Stimulated activated CD4-positive, alpha-beta T cell treated with anti-CD3 and anti-CD28 coated beads, TNF-alpha, amount 100 ng/mL, for 24 hours (primary cell): Measurements from ENCODE around the gene LAMC3.
"Not testable (repeated sequence)": the region's sequence is repeated elsewhere in the genome, so short reads cannot be mapped to it uniquely, and the experiment has no call there.

ENCODE experiments used
- DNase-seq, 3 experiments: peaks; one replicate each; pipeline ENCODE4 v3.0.0-alpha.2; 2020; ENCODE audit warnings: low read depth in 3 of 3

Gene LAMC3

DNA sequence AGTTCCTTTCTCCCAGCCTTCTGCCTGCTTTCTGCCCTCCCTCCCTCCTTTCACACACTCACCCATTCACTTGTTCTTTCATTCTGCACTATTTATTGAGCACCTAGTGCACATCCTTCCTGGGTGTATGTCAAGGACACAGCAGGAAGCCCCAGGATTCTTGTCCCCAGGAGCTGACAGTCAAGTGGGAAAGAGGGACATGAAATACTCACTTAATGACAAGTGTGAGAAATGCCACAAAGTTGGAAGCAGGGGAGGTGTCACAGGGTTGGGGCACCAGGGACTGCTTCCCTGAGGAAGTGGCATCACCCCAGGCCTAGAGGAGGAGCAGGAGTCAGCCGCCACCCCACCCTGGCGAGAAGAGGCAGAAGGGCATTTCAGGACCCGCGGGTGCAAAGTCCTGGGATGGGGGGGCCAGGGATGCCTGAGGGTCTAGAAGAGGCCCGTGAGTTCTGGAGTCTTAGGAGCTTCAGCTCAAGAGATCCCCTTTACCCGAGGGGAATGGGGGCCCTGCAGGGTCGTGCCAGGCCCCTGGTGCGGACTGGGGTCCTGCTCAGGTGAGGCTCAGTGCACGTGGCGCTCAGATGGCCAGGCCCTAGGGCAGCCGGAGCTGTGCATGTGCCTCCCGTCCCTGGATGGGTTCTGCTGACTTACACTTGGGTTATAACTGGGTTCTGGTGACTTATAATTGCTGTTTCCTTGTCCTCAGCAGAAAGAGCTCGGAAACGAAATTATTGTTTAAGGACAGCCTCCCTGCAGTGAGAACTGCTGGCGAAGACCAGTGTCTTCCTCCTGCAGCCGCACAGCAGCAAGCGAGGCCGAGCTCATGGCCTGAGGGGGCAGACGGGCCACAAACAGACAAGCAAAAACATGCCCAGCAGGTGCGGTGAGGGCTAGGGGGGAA lies 16.9 kb upstream of the LAMC3 start:
- no peak for DNase-seq

- no peak for DNase-seq
Observed at GRCh38 chr9:130992682-130993032, 16.3 kb upstream of the LAMC3 start.

- no peak for DNase-seq
Observed at GRCh38 chr9:130993303-130994030, 15.5 kb upstream of the LAMC3 start.

DNA sequence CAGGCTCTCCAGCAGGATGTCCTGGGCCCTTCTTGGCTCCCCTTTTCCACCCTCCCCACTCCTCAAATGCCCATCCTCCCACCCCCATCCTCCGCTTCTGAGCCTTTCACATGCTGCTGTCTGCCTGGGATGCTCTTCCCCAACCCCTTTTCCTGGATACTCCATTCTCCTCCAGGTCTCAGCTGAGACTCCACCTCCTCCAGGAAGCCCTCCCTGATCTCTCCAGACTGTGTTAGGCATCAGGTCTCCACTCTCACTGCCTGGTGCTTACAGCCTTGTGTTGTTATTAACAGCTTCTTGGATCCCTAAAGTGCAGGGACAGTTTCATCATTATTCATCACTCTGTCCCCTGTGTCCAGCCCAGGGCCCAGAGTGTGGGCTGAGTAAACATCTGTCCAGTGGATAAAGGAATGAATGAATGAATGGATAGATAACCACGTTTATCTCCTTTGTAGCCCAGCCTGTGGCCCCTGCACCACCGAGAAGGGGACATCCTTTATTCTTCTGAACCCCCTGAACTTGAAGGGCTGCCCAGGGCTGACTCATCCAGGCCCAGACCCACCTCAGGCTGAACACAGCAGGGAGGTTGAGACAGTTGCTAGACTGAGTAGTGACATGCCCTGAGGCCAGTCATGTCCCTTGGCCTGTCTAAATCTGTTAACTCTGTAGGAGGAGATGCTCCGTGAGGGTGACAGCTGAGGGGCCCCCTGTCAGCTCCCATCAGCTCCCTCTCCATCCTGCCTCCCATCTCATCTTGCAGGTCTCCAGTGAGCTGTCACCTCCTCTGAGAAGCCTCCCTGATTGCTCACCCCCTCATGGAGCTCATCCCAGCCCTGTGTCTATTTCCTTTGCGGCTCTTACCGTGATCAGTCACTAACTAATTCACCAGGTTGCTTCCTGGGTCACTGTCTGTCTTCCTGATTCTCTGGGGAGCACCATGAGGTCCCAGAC lies 14.6 kb upstream of the LAMC3 start:
- DNase-seq: no peak

DNA sequence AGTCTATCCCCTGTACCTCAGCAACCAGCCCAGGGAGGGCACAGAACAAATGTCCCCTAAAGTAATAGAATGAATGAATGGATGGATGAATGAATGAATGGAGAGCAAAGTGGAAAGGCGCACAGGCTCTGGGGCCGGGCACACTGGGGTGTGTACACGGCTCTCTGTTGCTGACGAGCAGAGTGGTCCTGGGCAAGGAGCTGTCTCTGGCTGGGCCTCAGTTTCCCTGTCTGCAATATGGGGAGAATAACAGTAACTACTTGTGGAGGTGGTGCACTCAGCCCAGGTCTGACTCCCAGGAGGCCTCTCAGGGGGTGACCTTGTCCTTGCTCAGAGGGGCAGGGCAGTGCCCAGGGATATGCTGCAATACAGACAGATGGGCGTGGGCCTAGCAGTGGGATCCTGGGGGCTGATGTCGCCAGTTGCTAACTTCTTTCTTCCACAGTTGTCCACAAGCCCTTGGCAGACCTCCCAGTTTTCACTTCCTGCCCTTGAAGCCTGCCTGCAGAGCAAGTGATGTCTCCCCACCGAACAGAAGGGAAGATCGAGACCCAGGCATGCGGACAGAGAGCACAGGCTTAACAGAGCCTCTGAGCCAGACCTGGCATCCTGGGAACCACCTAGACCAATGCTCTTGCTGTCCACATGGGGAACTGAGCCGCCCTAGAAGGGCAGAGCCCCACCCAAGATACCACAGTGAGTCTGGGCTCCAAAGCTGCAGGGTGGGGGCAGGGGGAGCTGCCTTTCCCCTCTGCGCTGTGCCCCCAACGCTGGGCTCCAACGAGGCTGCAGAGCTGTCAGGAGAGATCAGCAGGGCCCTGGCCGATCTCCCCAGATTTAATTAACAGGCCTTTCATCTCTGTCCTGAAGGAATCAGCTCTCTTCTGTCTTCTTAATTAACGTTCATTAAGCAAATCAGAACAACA lies 13.6 kb upstream of the LAMC3 start:
- DNase-seq: no peak

- no peak for DNase-seq
Observed at GRCh38 chr9:130996205-130996604, 12.8 kb upstream of the LAMC3 start.

DNA sequence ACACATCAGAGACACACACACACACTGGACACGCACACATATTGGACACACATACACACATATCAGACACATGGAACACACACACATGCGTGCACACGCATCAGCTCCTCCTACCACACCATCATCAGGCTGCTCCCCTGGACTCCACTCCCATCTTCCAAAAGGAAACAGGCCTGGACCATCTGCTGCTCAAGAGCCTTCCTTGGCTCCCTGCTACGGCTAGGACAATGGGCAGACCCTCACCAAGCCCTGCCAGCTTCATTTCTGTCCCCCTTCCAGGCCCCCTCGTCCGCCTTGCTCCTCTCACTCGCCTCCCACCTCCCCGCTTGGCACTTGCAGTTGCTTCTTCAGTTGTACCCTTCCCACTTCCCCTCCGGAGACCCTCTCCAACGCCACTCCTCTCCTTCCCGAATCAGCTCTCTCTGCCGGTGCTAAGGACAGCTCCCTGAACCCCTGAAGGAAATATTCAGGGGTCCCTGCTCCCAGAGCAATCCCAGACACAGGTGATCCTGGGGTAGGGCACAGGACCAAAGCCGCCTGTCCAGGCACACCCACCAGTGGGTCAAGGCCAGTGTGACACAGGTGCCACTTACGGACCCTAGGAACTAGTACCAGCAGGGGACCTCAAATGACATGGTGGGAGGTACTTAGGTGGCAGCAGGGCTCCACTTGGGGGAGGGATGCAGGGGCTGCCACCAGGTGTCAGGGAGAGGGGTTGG lies 12.1 kb upstream of the LAMC3 start:
- DNase-seq: no peak

GRCh38 chr9:130997395-130997684 lies 11.6 kb upstream of the LAMC3 start:
- no peak for DNase-seq

GRCh38 chr9:130997925-130998596 lies 10.9 kb upstream of the LAMC3 start:
- peak in 1 of 3 experiments; percentile 50 for DNase-seq

DNA sequence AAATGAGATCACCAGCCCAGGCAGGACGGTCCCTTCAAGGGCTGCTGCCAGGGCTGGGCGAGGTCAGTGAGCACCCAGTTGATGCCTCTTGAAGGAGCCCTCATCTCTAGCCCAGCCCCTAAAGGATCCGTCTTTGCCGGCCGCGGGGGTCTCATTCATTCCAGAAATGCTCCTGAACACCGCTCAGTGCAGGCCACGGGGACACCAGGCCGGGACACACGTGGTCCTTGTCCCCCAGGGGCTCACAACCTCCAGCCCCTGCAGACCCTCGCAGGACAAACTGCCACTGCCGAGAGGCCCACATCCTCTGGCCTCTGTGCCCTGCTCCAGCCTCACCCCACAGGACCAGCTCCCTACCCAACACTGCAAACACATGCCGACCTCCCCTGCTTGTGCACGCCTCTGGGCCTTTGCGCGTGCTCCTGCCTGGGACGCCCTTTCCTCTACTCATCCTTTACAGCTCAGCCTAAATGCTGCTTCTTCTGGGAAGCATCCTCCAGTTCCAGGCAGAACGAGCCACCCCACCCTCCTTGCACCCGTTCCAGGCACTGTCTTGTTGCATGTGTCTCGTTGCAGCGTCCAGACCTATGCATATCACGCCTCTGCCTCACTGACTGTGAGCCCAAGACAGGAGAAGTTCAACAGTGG lies 10.3 kb upstream of the LAMC3 start:
- no peak for DNase-seq

DNA sequence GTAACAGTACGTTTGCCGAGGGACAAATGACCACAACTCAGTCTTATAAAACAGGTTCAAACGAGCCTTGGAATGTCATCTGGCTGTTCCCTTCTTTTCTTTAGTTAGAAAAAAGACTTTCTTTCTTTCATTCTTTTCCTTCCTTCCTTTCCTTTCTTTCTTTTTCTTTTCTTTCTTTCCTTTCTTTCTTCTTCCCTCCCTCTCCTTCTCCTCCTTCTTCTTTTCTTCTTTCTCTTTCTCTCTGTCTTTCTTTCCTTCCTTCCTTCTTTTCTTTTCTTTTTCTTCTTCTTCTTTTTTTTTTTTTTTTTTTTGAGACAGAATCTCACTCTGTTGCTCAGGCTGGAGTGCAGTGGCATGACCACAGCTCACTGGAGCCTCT lies 9.7 kb upstream of the LAMC3 start:
- no peak for DNase-seq

DNA sequence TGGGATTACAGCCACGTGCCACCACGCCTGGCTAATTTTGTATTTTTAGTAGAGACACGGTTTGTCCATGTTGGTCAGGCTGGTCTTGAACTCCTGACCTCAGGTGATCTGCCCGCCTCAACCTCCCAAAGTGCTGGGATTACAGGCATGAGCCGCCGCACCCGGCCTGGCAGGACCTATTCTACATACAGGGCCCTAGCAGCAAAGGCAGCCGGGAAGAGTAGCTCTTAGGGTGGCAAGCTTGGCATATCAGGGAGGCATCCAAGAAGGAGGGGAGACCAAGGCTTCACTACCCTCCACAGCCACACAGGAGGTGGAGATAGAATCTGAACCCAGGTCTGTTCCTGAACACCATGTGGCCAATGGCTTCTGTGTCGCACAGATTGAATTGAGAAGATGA lies 8.4 kb upstream of the LAMC3 start:
- not testable (repeated sequence) for DNase-seq

- DNase-seq: no peak
Observed at GRCh38 chr9:131001021-131001420, 8.0 kb upstream of the LAMC3 start.

DNA sequence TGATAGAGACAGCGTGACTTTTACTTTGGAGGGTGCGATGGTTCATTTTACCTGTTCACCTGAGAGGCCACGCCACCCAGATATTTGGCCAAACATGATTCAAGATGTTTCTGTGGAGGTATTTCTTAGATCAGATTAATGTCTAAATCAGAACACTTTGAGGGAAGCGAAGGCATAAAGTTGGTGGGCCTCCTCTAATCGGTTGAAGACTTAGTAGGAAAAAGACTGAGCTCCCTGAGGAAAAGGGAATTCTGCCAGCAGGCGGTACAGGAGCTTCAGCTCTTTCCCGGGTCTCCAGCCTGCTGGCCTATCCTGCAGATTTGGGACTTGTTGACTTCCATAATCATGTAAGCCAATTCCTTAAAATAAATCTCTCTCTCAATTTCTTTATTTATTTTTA lies 7.0 kb upstream of the LAMC3 start:
- DNase-seq: no peak

- no peak for DNase-seq
Observed at GRCh38 chr9:131006601-131007000, 2.4 kb upstream of the LAMC3 start.

DNA sequence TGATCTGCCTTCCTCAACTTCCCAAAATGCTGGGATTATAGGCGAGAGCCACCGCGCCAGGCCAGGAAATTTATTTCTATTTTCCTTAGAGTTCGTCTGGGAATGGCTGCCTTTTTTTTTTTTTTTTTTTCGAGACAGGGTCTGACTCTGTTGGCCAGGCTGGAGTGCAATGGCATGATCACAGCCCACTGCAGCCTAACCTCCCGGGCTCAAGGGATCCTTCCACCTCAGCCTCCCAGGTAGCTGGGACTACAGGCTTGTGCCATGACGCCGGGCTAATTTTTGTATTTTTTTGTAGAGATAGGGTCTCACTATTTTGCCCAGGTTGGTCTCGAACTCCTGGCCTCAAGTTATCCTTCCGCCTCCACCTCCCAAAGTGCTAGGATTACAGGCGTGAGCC lies 888 bp upstream of the LAMC3 start:
- no peak for DNase-seq

GRCh38 chr9:131008563-131008908 lies 438 bp upstream of the LAMC3 start:
- no peak for DNase-seq

GRCh38 chr9:131010482-131011273 lies 1.7 kb downstream of the LAMC3 start:
- DNase-seq: no peak
